Parathyroid adenoma (tissue), 2 donors: ENCODE measurements around the gene TOMM34.

Experiments
- H2AFZ ChIP-seq: fragments of 300-600 bp; sonication (generic); one replicate; pipeline ENCODE4 v1.7.0; 2017; ENCODE audit warnings: antibody characterized with exemption, mild to moderate bottlenecking
- H3K27ac ChIP-seq: fragments of 300-600 bp; sonication (generic); one replicate; pipeline ENCODE4 v1.7.0; 2017
- H3K27me3 ChIP-seq: fragments of 300-600 bp; sonication (generic); one replicate; pipeline ENCODE4 v1.7.0; 2017; ENCODE audit warnings: low read length; ENCODE audit not compliant: control insufficient read depth, insufficient read depth
- H3K36me3 ChIP-seq: fragments of 300-600 bp; sonication (generic); one replicate; pipeline ENCODE4 v1.7.0; 2017; ENCODE audit warnings: low read length; ENCODE audit not compliant: control insufficient read depth, insufficient read depth
- H3K4me1 ChIP-seq: fragments of 300-600 bp; sonication (generic); one replicate; pipeline ENCODE4 v1.7.0; 2017; ENCODE audit warnings: control low read depth
- H3K4me2 ChIP-seq: fragments of 300-600 bp; sonication (generic); one replicate; pipeline ENCODE4 v1.7.0; 2017; ENCODE audit warnings: low read length
- H3K4me3 ChIP-seq: fragments of 300-600 bp; sonication (generic); one replicate; pipeline ENCODE4 v1.7.0; 2017; ENCODE audit warnings: low read depth, low read length
- H3K79me2 ChIP-seq: fragments of 300-600 bp; sonication (generic); one replicate; pipeline ENCODE4 v1.7.0; 2017; ENCODE audit warnings: control low read depth
- H3K9ac ChIP-seq: fragments of 300-600 bp; sonication (generic); one replicate; pipeline ENCODE4 v1.7.0; 2017; ENCODE audit warnings: mild to moderate bottlenecking
- H3K9me3 ChIP-seq: fragments of 300-600 bp; sonication (generic); one replicate; pipeline ENCODE4 v1.7.0; 2017; ENCODE audit warnings: low read length; ENCODE audit not compliant: control insufficient read depth
- TF ChIP-seq, protein P1 (sequence below): fragments of 300-600 bp; sonication (generic); IDR thresholded peaks from one replicate; pipeline ENCODE4 v1.7.0; 2017; ENCODE audit warnings: antibody characterized with exemption, mild to moderate bottlenecking
- donor health status: primary hyperparathyroidism.

Gene TOMM34

GRCh38 chr20:44963325-44964215, 3.4 kb upstream of the TOMM34 start:
- no peaks in the 10 kb centered on the region for H3K9me3 ChIP-seq
- H3K9ac ChIP-seq: no peak overlapping the region
- H3K4me1 ChIP-seq: peaks cover 11% of the 10 kb centered on the region
- no peaks in the 10 kb centered on the region for H3K36me3 ChIP-seq
- no peak overlapping the region for H2AFZ ChIP-seq
- no peaks in the 10 kb centered on the region for H3K79me2 ChIP-seq
- TF ChIP-seq, protein P1, sequence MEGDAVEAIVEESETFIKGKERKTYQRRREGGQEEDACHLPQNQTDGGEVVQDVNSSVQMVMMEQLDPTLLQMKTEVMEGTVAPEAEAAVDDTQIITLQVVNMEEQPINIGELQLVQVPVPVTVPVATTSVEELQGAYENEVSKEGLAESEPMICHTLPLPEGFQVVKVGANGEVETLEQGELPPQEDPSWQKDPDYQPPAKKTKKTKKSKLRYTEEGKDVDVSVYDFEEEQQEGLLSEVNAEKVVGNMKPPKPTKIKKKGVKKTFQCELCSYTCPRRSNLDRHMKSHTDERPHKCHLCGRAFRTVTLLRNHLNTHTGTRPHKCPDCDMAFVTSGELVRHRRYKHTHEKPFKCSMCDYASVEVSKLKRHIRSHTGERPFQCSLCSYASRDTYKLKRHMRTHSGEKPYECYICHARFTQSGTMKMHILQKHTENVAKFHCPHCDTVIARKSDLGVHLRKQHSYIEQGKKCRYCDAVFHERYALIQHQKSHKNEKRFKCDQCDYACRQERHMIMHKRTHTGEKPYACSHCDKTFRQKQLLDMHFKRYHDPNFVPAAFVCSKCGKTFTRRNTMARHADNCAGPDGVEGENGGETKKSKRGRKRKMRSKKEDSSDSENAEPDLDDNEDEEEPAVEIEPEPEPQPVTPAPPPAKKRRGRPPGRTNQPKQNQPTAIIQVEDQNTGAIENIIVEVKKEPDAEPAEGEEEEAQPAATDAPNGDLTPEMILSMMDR: no peak
- no peak overlapping the region for H3K4me3 ChIP-seq
- H3K27ac ChIP-seq: no peak overlapping the region
- no peak overlapping the region for H3K4me2 ChIP-seq
- H3K27me3 ChIP-seq: no peaks in the 10 kb centered on the region

GRCh38 chr20:44962483-44962882, 2.3 kb upstream of the TOMM34 start:
- H3K27me3 ChIP-seq: no peaks in the 10 kb centered on the region
- TF ChIP-seq, protein P1: no peak

DNA sequence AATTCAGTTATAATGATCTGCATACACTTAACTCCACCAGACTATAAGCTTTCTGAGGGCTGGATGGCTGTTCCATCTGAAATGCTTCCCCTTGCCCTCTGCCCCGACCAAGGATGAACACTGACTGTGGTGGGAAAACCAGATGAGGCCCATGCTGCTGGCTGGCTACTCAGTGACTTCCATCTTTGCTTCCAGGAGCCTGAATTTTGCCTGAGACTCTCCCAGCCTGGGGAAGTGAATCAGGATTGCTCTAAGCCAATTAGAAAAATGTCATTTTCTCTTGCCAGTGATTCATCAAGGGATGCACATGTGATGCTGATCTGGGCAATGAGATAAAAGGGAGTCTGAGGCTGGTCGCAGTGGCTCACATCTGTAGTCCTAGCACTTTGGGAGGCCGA, 1.7 kb upstream of the TOMM34 start:
- Histone ChIP-seq H3K27ac (no peak overlapping the region), H2AFZ (no peak overlapping the region), H3K27me3 (no peaks in the 10 kb centered on the region), H3K9ac (no peak overlapping the region), H3K36me3 (no peaks in the 10 kb centered on the region), H3K4me2 (no peak overlapping the region), H3K4me1 (peaks cover 12% of the 10 kb centered on the region), H3K79me2 (no peaks in the 10 kb centered on the region), H3K9me3 (no peaks in the 10 kb centered on the region), H3K4me3 (no peak overlapping the region)
- TF ChIP-seq, protein P1: no peak

More at GRCh38 chr20:44962483-44962882, 2.3 kb upstream of the TOMM34 start:
- Histone ChIP-seq H2AFZ (no peak overlapping the region), H3K36me3 (no peaks in the 10 kb centered on the region), H3K9me3 (no peaks in the 10 kb centered on the region), H3K4me2 (no peak overlapping the region), H3K4me3 (no peak overlapping the region), H3K4me1 (peaks cover 15% of the 10 kb centered on the region), H3K9ac (no peak overlapping the region), H3K79me2 (no peaks in the 10 kb centered on the region), H3K27ac (no peak overlapping the region)

DNA sequence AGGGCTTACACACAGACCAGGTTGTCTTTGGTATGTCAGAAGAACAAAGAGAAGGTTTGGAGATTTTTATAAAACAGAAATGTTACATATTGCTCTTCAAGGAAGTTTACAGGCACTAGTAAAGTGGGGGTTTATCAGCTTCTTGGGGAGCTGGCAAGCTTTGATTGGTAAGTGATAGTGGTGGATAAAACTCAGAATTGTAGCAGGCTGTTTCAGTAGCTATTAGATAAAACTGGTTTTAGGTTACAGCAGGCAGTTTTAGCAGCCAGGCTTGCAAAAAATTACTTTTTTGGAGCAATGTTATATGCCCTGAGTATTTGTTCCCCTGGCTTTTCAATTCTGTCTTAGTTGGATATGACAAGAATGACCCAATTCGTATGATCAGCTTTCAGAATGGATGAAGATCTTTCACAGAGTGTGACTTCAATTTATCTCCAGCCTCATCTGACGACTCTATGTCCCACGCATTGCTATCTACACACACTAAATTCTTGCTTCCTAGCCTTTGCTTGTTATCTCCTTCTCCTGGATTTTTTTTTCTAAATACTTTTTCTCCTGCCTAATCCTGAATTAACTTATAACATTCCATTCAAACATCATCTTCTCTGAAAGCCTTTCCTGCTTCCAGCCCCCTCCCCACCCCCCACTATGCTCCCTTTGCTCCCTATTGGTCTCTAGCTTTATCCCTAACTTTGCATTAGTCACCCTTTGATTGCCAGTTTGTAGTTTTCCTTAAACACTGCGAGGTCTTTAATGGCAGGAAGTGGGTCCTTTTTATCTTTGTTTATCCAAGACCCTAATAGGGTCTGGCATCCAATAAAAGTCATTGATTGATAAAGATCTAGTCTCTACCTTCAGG, 1.0 kb upstream of the TOMM34 start:
- H3K36me3 ChIP-seq: no peaks in the 10 kb centered on the region
- peak overlapping the region; percentile 69 for H3K4me3 ChIP-seq
- H3K9ac ChIP-seq: no peak overlapping the region
- H2AFZ ChIP-seq: peak overlapping the region; percentile 84
- H3K9me3 ChIP-seq: no peaks in the 10 kb centered on the region
- H3K27me3 ChIP-seq: no peaks in the 10 kb centered on the region
- H3K27ac ChIP-seq: no peak overlapping the region
- peaks cover 12% of the 10 kb centered on the region for H3K4me1 ChIP-seq
- no peaks in the 10 kb centered on the region for H3K79me2 ChIP-seq
- TF ChIP-seq, protein P1: no peak
- H3K4me2 ChIP-seq: peak overlapping the region; percentile 4
